Smooth muscle cell (in vitro differentiated cells): ENCODE results near the gene HS3ST1. TPM values are rescaled to one million over a fixed set of nuclear protein-coding genes. Genes with fewer than 3 reads are reported as not detected.

Experiments used
- DNase-seq: peaks from one replicate; lab custom pipeline; 2025; ENCODE audit not compliant: unreplicated experiment; lab: John Stamatoyannopoulos, UW
- H2AFZ ChIP-seq: fragments of 200-600 bp; sonication (generic); 2 replicates; pipeline ENCODE4 v1.6.0; 2016; ENCODE audit warnings: antibody characterized with exemption, low read depth, mild to moderate bottlenecking
- H3F3A ChIP-seq: fragments of 200-600 bp; sonication (generic); 2 replicates; pipeline ENCODE4 v1.6.0; 2017; ENCODE audit warnings: antibody characterized with exemption, low read depth
- H3K27ac ChIP-seq: fragments of 200-600 bp; sonication (generic); 2 replicates; pipeline ENCODE4 v1.5.1; 2016; ENCODE audit warnings: low read depth, mild to moderate bottlenecking
- H3K27me3 ChIP-seq: fragments of 200-600 bp; sonication (generic); 2 replicates; pipeline ENCODE4 v1.6.1; 2016; ENCODE audit warnings: low read depth, mild to moderate bottlenecking
- H3K36me3 ChIP-seq: fragments of 200-600 bp; sonication (generic); 2 replicates; pipeline ENCODE4 v1.5.1; 2016; ENCODE audit warnings: low read depth
- H3K4me1 ChIP-seq: fragments of 200-600 bp; sonication (generic); 2 replicates; pipeline ENCODE4 v1.5.1; 2016; ENCODE audit warnings: low read depth
- H3K4me2 ChIP-seq: fragments of 200-600 bp; sonication (generic); 2 replicates; pipeline ENCODE4 v1.6.0; 2016; ENCODE audit warnings: mild to moderate bottlenecking
- H3K4me3 ChIP-seq: fragments of 200-600 bp; sonication (generic); 2 replicates; pipeline ENCODE4 v1.5.1; 2016; ENCODE audit warnings: mild to moderate bottlenecking
- H3K79me2 ChIP-seq: fragments of 200-600 bp; sonication (generic); 2 replicates; pipeline ENCODE4 v1.6.0; 2016; ENCODE audit warnings: low read depth, mild to moderate bottlenecking
- H3K9ac ChIP-seq: fragments of 200-600 bp; sonication (generic); 2 replicates; pipeline ENCODE4 v1.6.0; 2016; ENCODE audit warnings: low read depth
- H3K9me3 ChIP-seq: fragments of 200-600 bp; sonication (generic); replicated peaks from 2 replicates; pipeline ENCODE4 v1.5.1; 2016; ENCODE audit warnings: low read depth
- H4K20me1 ChIP-seq: fragments of 200-600 bp; sonication (generic); 2 replicates; pipeline ENCODE4 v1.6.0; 2016; ENCODE audit warnings: low read depth
- CTCF ChIP-seq: fragments of 200-600 bp; sonication (generic); IDR thresholded peaks from 2 replicates; pipeline ENCODE4 v1.5.1; 2017; ENCODE audit warnings: borderline replicate concordance, mild to moderate bottlenecking, antibody characterized with exemption; ENCODE audit not compliant: insufficient read depth, poor library complexity, severe bottlenecking
- WGBS: methylation state at CpG from one replicate; pipeline ENCODE4 v1.1.7; 2016; ENCODE audit warnings: low lambda C conversion rate; 5-methylcytosine and 5-hydroxymethylcytosine counted together
- polyA plus RNA-seq: library from polyadenylated mRNA; unstranded; fragments of >200 nt; fragmentation: Nextera tagmentation; extraction: Ambion mirVana; gene quantifications from 2 replicates; pipeline ENCODE4 v1.2.1, GENCODE V29; 2016
- total RNA-seq: library from RNA; depleted of rRNA; stranded (reverse); fragments of >200 nt; gene quantifications from 2 replicates; pipeline ENCODE4 v1.2.3, GENCODE V29; 2014

Gene HS3ST1
- total and polyA plus RNA-seq, 2 experiments from 2014 or later: 0.22 to 3.1 TPM

- H3K9ac ChIP-seq: no peak overlapping the region
- no peaks in the 10 kb centered on the region for H3F3A ChIP-seq
- H3K36me3 ChIP-seq: no peaks in the 10 kb centered on the region
- no peaks in the 10 kb centered on the region for H3K27me3 ChIP-seq
- no peaks in the 10 kb centered on the region for H3K4me1 ChIP-seq
- no peaks in the 10 kb centered on the region for H3K9me3 ChIP-seq
- no peak overlapping the region for H3K27ac ChIP-seq
- no peak for TF ChIP-seq CTCF
- no peak for DNase-seq
- H3K4me2 ChIP-seq: no peak overlapping the region
- no peak overlapping the region for H2AFZ ChIP-seq
- no peaks in the 10 kb centered on the region for H4K20me1 ChIP-seq
- H3K4me3 ChIP-seq: no peak overlapping the region
- H3K79me2 ChIP-seq: no peaks in the 10 kb centered on the region
- 95% methylated on average over 1 of the region's 1 CpG for WGBS
Measured at GRCh38 chr4:11441194-11441556, 12.5 kb upstream of the HS3ST1 start.

- no peak for DNase-seq
- H2AFZ ChIP-seq: no peak overlapping the region
- H4K20me1 ChIP-seq: no peaks in the 10 kb centered on the region
- H3K27ac ChIP-seq: no peak overlapping the region
- H3K9ac ChIP-seq: no peak overlapping the region
- WGBS: 85% methylated on average over 4 of the region's 4 CpGs
- no peak overlapping the region for H3K4me2 ChIP-seq
- no peaks in the 10 kb centered on the region for H3F3A ChIP-seq
- H3K27me3 ChIP-seq: no peaks in the 10 kb centered on the region
- no peaks in the 10 kb centered on the region for H3K4me1 ChIP-seq
- H3K4me3 ChIP-seq: no peak overlapping the region
- TF ChIP-seq CTCF: no peak
- H3K9me3 ChIP-seq: no peaks in the 10 kb centered on the region
- no peaks in the 10 kb centered on the region for H3K36me3 ChIP-seq
- H3K79me2 ChIP-seq: no peaks in the 10 kb centered on the region
Measured at GRCh38 chr4:11440481-11441193, 11.9 kb upstream of the HS3ST1 start.

- Histone ChIP-seq H3K36me3 (no peaks in the 10 kb centered on the region), H4K20me1 (no peaks in the 10 kb centered on the region), H3K4me1 (no peaks in the 10 kb centered on the region), H3K9ac (no peak overlapping the region), H3K79me2 (no peaks in the 10 kb centered on the region), H2AFZ (no peak overlapping the region), H3K27me3 (no peaks in the 10 kb centered on the region), H3F3A (no peaks in the 10 kb centered on the region), H3K9me3 (no peaks in the 10 kb centered on the region), H3K4me2 (no peak overlapping the region), H3K4me3 (no peak overlapping the region), H3K27ac (no peak overlapping the region)
- DNase-seq: no peak
- no peak for TF ChIP-seq CTCF
- WGBS: 100% methylated on average over 2 of the region's 2 CpGs
Measured at GRCh38 chr4:11439836-11440235, 11.1 kb upstream of the HS3ST1 start.

- WGBS: 93% methylated on average over 3 of the region's 3 CpGs
- no peaks in the 10 kb centered on the region for H3K9me3 ChIP-seq
- no peak overlapping the region for H3K4me3 ChIP-seq
- H4K20me1 ChIP-seq: no peaks in the 10 kb centered on the region
- H3K36me3 ChIP-seq: no peaks in the 10 kb centered on the region
- no peak for TF ChIP-seq CTCF
- no peak overlapping the region for H3K4me2 ChIP-seq
- H3K79me2 ChIP-seq: no peaks in the 10 kb centered on the region
- no peak overlapping the region for H3K27ac ChIP-seq
- H3F3A ChIP-seq: no peaks in the 10 kb centered on the region
- DNase-seq: no peak
- H3K4me1 ChIP-seq: no peaks in the 10 kb centered on the region
- no peak overlapping the region for H3K9ac ChIP-seq
- no peak overlapping the region for H2AFZ ChIP-seq
- H3K27me3 ChIP-seq: no peaks in the 10 kb centered on the region
Measured at GRCh38 chr4:11438647-11439046, 10.0 kb upstream of the HS3ST1 start.
